ENCODE measurements around the gene DYNLT2B.

DYNLT2B gene

GRCh38 chr3:196298521-196298920 is 19.5 kb downstream of the DYNLT2B start:
- TF ChIP-seq, protein P1, sequence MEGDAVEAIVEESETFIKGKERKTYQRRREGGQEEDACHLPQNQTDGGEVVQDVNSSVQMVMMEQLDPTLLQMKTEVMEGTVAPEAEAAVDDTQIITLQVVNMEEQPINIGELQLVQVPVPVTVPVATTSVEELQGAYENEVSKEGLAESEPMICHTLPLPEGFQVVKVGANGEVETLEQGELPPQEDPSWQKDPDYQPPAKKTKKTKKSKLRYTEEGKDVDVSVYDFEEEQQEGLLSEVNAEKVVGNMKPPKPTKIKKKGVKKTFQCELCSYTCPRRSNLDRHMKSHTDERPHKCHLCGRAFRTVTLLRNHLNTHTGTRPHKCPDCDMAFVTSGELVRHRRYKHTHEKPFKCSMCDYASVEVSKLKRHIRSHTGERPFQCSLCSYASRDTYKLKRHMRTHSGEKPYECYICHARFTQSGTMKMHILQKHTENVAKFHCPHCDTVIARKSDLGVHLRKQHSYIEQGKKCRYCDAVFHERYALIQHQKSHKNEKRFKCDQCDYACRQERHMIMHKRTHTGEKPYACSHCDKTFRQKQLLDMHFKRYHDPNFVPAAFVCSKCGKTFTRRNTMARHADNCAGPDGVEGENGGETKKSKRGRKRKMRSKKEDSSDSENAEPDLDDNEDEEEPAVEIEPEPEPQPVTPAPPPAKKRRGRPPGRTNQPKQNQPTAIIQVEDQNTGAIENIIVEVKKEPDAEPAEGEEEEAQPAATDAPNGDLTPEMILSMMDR (IDR thresholded peaks at IDR 0.05; ENCODE audit: low read length): no peak
- no peak for TF ChIP-seq EZH2phosphoT487 (IDR thresholded peaks at IDR 0.05; ENCODE audit: low read length)
- TF ChIP-seq EZH2 (optimal IDR thresholded peaks at IDR 0.05; ENCODE audit: low read depth, low read length): no peak
- Histone ChIP-seq H3K4me2 (ENCODE audit: low read depth, low read length) (no peak overlapping the region), H2AFZ (ENCODE audit: low read length) (no peak overlapping the region)

GRCh38 chr3:196292286-196292923 is 25.6 kb downstream of the DYNLT2B start:
- DNase-seq: no peak
- H3K36me3 ChIP-seq (replicated peaks; ENCODE audit: insufficient read depth, low read length): no peaks in the 10 kb centered on the region
- no peak overlapping the region for H3K27ac ChIP-seq (ENCODE audit: low read length)
- H4K20me1 ChIP-seq (ENCODE audit: insufficient read depth, low read length): no peaks in the 10 kb centered on the region
- H3K27me3 ChIP-seq (replicated peaks; ENCODE audit: insufficient read depth, low read length): no peaks in the 10 kb centered on the region
- H3K9me2 ChIP-seq (replicated peaks; ENCODE audit: insufficient read depth, low read length): no peaks in the 10 kb centered on the region
- no peaks in the 10 kb centered on the region for H3K9me3 ChIP-seq (replicated peaks; ENCODE audit: insufficient read depth, low read length)
- no peaks in the 10 kb centered on the region for H3K4me1 ChIP-seq (ENCODE audit: low read length)
- H2AFZ ChIP-seq (ENCODE audit: low read length): no peak overlapping the region
- no peak overlapping the region for H3K4me2 ChIP-seq (ENCODE audit: low read depth, low read length)
- H3F3A ChIP-seq (ENCODE audit: insufficient read depth, low read length): peaks cover 4% of the 10 kb centered on the region
- no peak overlapping the region for H3K9ac ChIP-seq (ENCODE audit: low read length)
- H3K79me2 ChIP-seq (ENCODE audit: low read length): peaks cover 2% of the 10 kb centered on the region
- TF ChIP-seq EZH2phosphoT487 (IDR thresholded peaks at IDR 0.05; ENCODE audit: low read length) (no peak), EZH2 (optimal IDR thresholded peaks at IDR 0.05; ENCODE audit: low read depth, low read length) (no peak)
- TF ChIP-seq, protein P1 (IDR thresholded peaks at IDR 0.05; ENCODE audit: low read length): no peak
- no peak overlapping the region for H3K4me3 ChIP-seq (ENCODE audit: low read length)

More at GRCh38 chr3:196298521-196298920, 19.5 kb downstream of the DYNLT2B start:
- no peaks in the 10 kb centered on the region for H3K4me1 ChIP-seq (ENCODE audit: low read length)
- no peak overlapping the region for H3K4me3 ChIP-seq (ENCODE audit: low read length)
- H3K27ac ChIP-seq (ENCODE audit: low read length): no peak overlapping the region
- H3F3A ChIP-seq (ENCODE audit: insufficient read depth, low read length): no peaks in the 10 kb centered on the region
- H3K27me3 ChIP-seq (replicated peaks; ENCODE audit: insufficient read depth, low read length): no peaks in the 10 kb centered on the region
- H3K9ac ChIP-seq (ENCODE audit: low read length): no peak overlapping the region
- no peak for DNase-seq
- H3K79me2 ChIP-seq (ENCODE audit: low read length): no peaks in the 10 kb centered on the region
- H3K36me3 ChIP-seq (replicated peaks; ENCODE audit: insufficient read depth, low read length): no peaks in the 10 kb centered on the region
- H3K9me3 ChIP-seq (replicated peaks; ENCODE audit: insufficient read depth, low read length): no peaks in the 10 kb centered on the region
- H4K20me1 ChIP-seq (ENCODE audit: insufficient read depth, low read length): no peaks in the 10 kb centered on the region
- H3K9me2 ChIP-seq (replicated peaks; ENCODE audit: insufficient read depth, low read length): no peaks in the 10 kb centered on the region

DNA sequence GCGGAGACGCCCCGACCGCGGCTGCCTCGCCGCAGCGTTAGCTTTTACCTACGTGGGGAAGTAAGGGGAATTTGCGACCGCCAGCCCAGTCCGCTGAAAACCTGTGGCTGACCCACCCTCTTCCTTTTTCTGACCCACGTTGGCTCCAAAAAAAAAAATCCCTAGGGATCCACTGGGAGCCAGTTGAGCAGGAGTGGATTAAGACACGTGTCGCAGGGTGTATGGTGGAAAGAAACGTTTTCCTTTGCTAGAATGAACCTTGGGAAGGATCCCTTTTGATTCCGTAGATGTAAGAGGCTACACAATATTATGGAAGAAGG is 29.9 kb downstream of the DYNLT2B start:
- Histone ChIP-seq H3F3A (ENCODE audit: insufficient read depth, low read length) (peaks cover 10% of the 10 kb centered on the region), H3K27ac (ENCODE audit: low read length) (peak overlapping the region; percentile 64; the same call in 1 of the 2 replicates), H3K36me3 (replicated peaks; ENCODE audit: insufficient read depth, low read length) (no peaks in the 10 kb centered on the region), H3K27me3 (replicated peaks; ENCODE audit: insufficient read depth, low read length) (no peaks in the 10 kb centered on the region), H3K4me1 (ENCODE audit: low read length) (0 out of 2 replicates have a peak, but pooled peaks cover 9% of the 10 kb centered on the region), H3K79me2 (ENCODE audit: low read length) (peaks cover 45% of the 10 kb centered on the region), H3K4me2 (ENCODE audit: low read depth, low read length) (peak overlapping the region; percentile 88), H3K9me3 (replicated peaks; ENCODE audit: insufficient read depth, low read length) (no peaks in the 10 kb centered on the region), H3K9me2 (replicated peaks; ENCODE audit: insufficient read depth, low read length) (no peaks in the 10 kb centered on the region), H2AFZ (ENCODE audit: low read length) (peak overlapping the region; percentile 91), H3K9ac (ENCODE audit: low read length) (peak overlapping the region; percentile 84), H4K20me1 (ENCODE audit: insufficient read depth, low read length) (no peaks in the 10 kb centered on the region), H3K4me3 (ENCODE audit: low read length) (peak overlapping the region; percentile 83)
- no peak for TF ChIP-seq EZH2phosphoT487 (IDR thresholded peaks at IDR 0.05; ENCODE audit: low read length)
- DNase-seq: no peak

DNA sequence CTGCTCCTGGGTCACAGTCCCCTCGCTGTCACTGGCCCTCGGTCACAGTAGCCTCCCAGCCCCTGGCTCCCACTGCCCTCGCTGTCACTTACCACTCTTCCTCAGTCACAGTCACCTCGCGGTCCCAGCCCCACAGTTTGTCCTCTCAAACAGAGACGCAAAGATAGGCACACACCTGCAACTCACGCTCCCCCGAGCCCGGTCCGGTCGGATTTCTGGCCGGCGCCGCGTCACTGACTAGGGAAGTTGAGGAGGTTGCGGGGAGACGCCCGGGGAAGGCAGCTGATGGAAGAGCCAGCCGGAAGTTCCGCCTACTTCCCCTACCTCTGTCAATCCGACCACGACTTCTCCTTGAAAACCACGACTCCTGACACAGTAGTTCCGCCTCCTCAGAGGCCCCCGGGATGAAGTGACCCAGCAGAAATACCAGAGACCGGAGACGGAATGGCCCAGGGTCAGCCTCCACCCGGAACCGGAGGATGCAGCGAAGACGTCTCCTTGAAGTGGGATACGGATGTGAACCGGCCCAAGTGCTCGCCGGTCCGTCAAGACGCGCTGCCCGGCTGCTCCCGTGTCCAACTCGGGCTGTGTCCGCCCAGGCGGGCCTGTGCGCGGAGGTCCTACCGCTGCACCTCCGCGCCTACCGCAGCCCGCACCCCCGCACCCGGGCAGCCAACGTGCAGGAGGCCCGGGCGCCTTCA is 30.4 kb downstream of the DYNLT2B start, which contains the start of gene PCYT1A:
PCYT1A (minus strand) TSS at position 287 of the 701 bp plus-strand sequence. CDS start 17,195 bp downstream, outside the sequence.
- H3K27ac ChIP-seq (ENCODE audit: low read length): peak within 1 kb of the TSS; percentile 64
- no peaks in the 10 kb centered on the region for H4K20me1 ChIP-seq (ENCODE audit: insufficient read depth, low read length)
- peak within 1 kb of the TSS; percentile 83 for H3K4me3 ChIP-seq (ENCODE audit: low read length)
- H3K36me3 ChIP-seq (replicated peaks; ENCODE audit: insufficient read depth, low read length): no peaks in the 10 kb centered on the region
- peak within 1 kb of the TSS; percentile 88 for H3K4me2 ChIP-seq (ENCODE audit: low read depth, low read length)
- TF ChIP-seq EZH2phosphoT487 (IDR thresholded peaks at IDR 0.05; ENCODE audit: low read length): no peak
- TF ChIP-seq EZH2 (optimal IDR thresholded peaks at IDR 0.05; ENCODE audit: low read depth, low read length): no peak
- TF ChIP-seq, protein P1 (IDR thresholded peaks at IDR 0.05; ENCODE audit: low read length): no peak
- DNase-seq: peak; percentile 94
- peak within 1 kb of the TSS; percentile 84 for H3K9ac ChIP-seq (ENCODE audit: low read length)
- H3K9me2 ChIP-seq (replicated peaks; ENCODE audit: insufficient read depth, low read length): no peaks in the 10 kb centered on the region
- peaks cover 50% of the 10 kb centered on the region for H3K79me2 ChIP-seq (ENCODE audit: low read length)
- H2AFZ ChIP-seq (ENCODE audit: low read length): peak within 1 kb of the TSS; percentile 91
- 0 out of 2 replicates have a peak, but pooled peaks cover 9% of the 10 kb centered on the region for H3K4me1 ChIP-seq (ENCODE audit: low read length)
- H3K9me3 ChIP-seq (replicated peaks; ENCODE audit: insufficient read depth, low read length): no peaks in the 10 kb centered on the region
- H3F3A ChIP-seq (ENCODE audit: insufficient read depth, low read length): peaks cover 10% of the 10 kb centered on the region
- no peaks in the 10 kb centered on the region for H3K27me3 ChIP-seq (replicated peaks; ENCODE audit: insufficient read depth, low read length)

All from MM.1S (cell line).